Common myeloid progenitor, CD34-positive (primary cell): ENCODE results near the gene IL1RAP.

ENCODE experiments used
- CTCF ChIA-PET: fragments of 350-600 bp; sonication (Branson Sonifier 250); formaldehyde crosslinking; loops from one replicate; lab custom pipeline; 2021; ENCODE audit warnings: antibody characterized with exemption; lab: Charles Lee
- POLR2A ChIA-PET: fragments of 350-600 bp; sonication (Branson Sonifier 250); formaldehyde crosslinking; loops from one replicate; lab custom pipeline; 2021; ENCODE audit warnings: antibody characterized with exemption; lab: Charles Lee
- DNase-seq, 3 donors: peaks; one replicate each; pipeline versions ENCODE4 v3.0.0 to v3.0.0-alpha.2; 2013
- H3K27ac ChIP-seq, 2 experiments: 1 replicate in 1 of 2; 2 replicates in 1 of 2; pipeline ENCODE4 v1.7.0; 2013; ENCODE audit warnings: inconsistent platforms in 2 of 2, low read length in 2 of 2, mild to moderate bottlenecking in 2 of 2, low read depth in 1 of 2, moderate library complexity in 1 of 2; ENCODE audit not compliant: severe bottlenecking in 2 of 2, insufficient read depth in 1 of 2, poor library complexity in 1 of 2
- H3K27me3 ChIP-seq, 5 experiments: replicated peaks in 2 of 5; 1 replicate in 3 of 5; 2 replicates in 2 of 5; pipeline versions ENCODE4 v1.6.1 to v1.7.0; 2013; ENCODE audit warnings: low read length in 4 of 5, mild to moderate bottlenecking in 2 of 5, moderate library complexity in 2 of 5, inconsistent platforms in 1 of 5; ENCODE audit not compliant: insufficient read depth in 5 of 5, control insufficient read depth in 4 of 5
- H3K36me3 ChIP-seq, 4 experiments: 1 replicate in 2 of 4; 2 replicates in 2 of 4; pipeline versions ENCODE4 v1.6.1 to v1.7.0; 2013; ENCODE audit warnings: low read length in 3 of 4, control low read depth in 1 of 4, mild to moderate bottlenecking in 1 of 4; ENCODE audit not compliant: control insufficient read depth in 4 of 4, insufficient read depth in 4 of 4
- H3K4me1 ChIP-seq, 4 experiments: 1 replicate in 3 of 4; 2 replicates in 1 of 4; pipeline versions ENCODE4 v1.6.1 to v1.7.1; 2013; ENCODE audit warnings: low read length in 3 of 4, mild to moderate bottlenecking in 3 of 4, control low read depth in 1 of 4, inconsistent platforms in 1 of 4, moderate library complexity in 1 of 4; ENCODE audit not compliant: control insufficient read depth in 4 of 4, insufficient read depth in 4 of 4; ENCODE audit errors: control extremely low read depth in 1 of 4
- H3K4me3 ChIP-seq, 7 experiments: 1 replicate in 4 of 7; 2 replicates in 3 of 7; pipeline versions ENCODE4 v1.5.1 to v1.7.0; 2013; ENCODE audit warnings: mild to moderate bottlenecking in 7 of 7, low read length in 6 of 7, moderate library complexity in 6 of 7, inconsistent platforms in 2 of 7, low read depth in 2 of 7, control low read depth in 1 of 7; ENCODE audit not compliant: insufficient read depth in 4 of 7, control insufficient read depth in 1 of 7; ENCODE audit errors: extremely low read depth in 1 of 7
- H3K9me3 ChIP-seq, 5 experiments: 1 replicate in 4 of 5; 2 replicates in 1 of 5; pipeline versions ENCODE4 v1.6.1 to v1.7.1; 2013; ENCODE audit warnings: low read length in 4 of 5, mild to moderate bottlenecking in 2 of 5, inconsistent platforms in 1 of 5, low read depth in 1 of 5, moderate library complexity in 1 of 5; ENCODE audit not compliant: control insufficient read depth in 4 of 5, insufficient read depth in 2 of 5; ENCODE audit errors: control extremely low read depth in 1 of 5
- WGBS: methylation state at CpG from one replicate; pipeline ENCODE4 v1.1.5; 2013; ENCODE audit not compliant: insufficient coverage; 5-methylcytosine and 5-hydroxymethylcytosine counted together

IL1RAP gene

GRCh38 chr3:190554197-190554596 is 40.3 kb downstream of the IL1RAP start:
- peaks cover 3 to 33% (median 9%) of the 10 kb centered on the region in 5 experiments for H3K9me3 ChIP-seq
- no peaks in the 10 kb centered on the region for H3K4me1 ChIP-seq
- CTCF ChIA-PET, result no interaction called here
- WGBS, result 97% methylated on average over 5 of the region's 6 CpGs
- H3K36me3 ChIP-seq, result peaks cover 0 to 18% (median 8%) of the 10 kb centered on the region in 4 experiments
- no peak overlapping the region for H3K27ac ChIP-seq
- POLR2A ChIA-PET, result no interaction called here
- no peak for DNase-seq
- no peak overlapping the region for H3K4me3 ChIP-seq
- H3K27me3 ChIP-seq, result peaks cover 0 to 5% (median 0%) of the 10 kb centered on the region in 5 experiments

GRCh38 chr3:190556351-190556750 is 42.5 kb downstream of the IL1RAP start:
- WGBS, result 100% methylated on average over 1 of the region's 2 CpGs
- Histone ChIP-seq H3K4me1 (no peaks in the 10 kb centered on the region), H3K4me3 (no peak overlapping the region), H3K27me3 (no peaks in the 10 kb centered on the region), H3K9me3 (peaks cover 2 to 29% (median 4%) of the 10 kb centered on the region in 5 experiments), H3K36me3 (peaks cover 0 to 18% (median 8%) of the 10 kb centered on the region in 4 experiments), H3K27ac (no peak overlapping the region)
- ChIA-PET POLR2A (no interaction called here), CTCF (interaction anchor here (0.7 to 1.0 kb wide), 2 partner anchors 9 to 11 kb away, joined by 3 to 6 read pairs; no protein-coding TSS in a partner anchor)
- no peak for DNase-seq

GRCh38 chr3:190557296-190557695 is 43.4 kb downstream of the IL1RAP start:
- DNase-seq, result no peak
- no peaks in the 10 kb centered on the region for H3K4me1 ChIP-seq
- no peak overlapping the region for H3K4me3 ChIP-seq
- H3K9me3 ChIP-seq, result peaks cover 2 to 29% (median 4%) of the 10 kb centered on the region in 5 experiments
- no peaks in the 10 kb centered on the region for H3K27me3 ChIP-seq
- no peak overlapping the region for H3K27ac ChIP-seq
- ChIA-PET CTCF (interaction anchor here (1.0 to 1.3 kb wide), 3 partner anchors 10 to 20 kb away, joined by 3 to 6 read pairs (median 3); no protein-coding TSS in a partner anchor), POLR2A (no interaction called here)
- peaks cover 0 to 18% (median 8%) of the 10 kb centered on the region in 4 experiments for H3K36me3 ChIP-seq

GRCh38 chr3:190558316-190558715 is 44.4 kb downstream of the IL1RAP start:
- ChIA-PET CTCF (interaction anchor here (1.2 kb wide), 1 partner anchor 21 kb away, joined by 3 read pairs; no protein-coding TSS in a partner anchor), POLR2A (no interaction called here)
- Histone ChIP-seq H3K4me1 (peaks cover 0 to 2% (median 0%) of the 10 kb centered on the region in 4 experiments), H3K9me3 (peaks cover 0 to 20% (median 4%) of the 10 kb centered on the region in 5 experiments), H3K27me3 (no peaks in the 10 kb centered on the region), H3K4me3 (no peak overlapping the region), H3K27ac (no peak overlapping the region), H3K36me3 (peaks cover 0 to 18% (median 6%) of the 10 kb centered on the region in 4 experiments)
- WGBS, result no CpG with 5 or more reads among the region's 1 CpG
- no peak for DNase-seq

GRCh38 chr3:190558796-190559195 is 44.9 kb downstream of the IL1RAP start:
- ChIA-PET CTCF (no interaction called here), POLR2A (no interaction called here)
- H3K27ac ChIP-seq, result no peak overlapping the region
- H3K4me3 ChIP-seq, result no peak overlapping the region
- peaks cover 0 to 18% (median 2%) of the 10 kb centered on the region in 5 experiments for H3K9me3 ChIP-seq
- H3K27me3 ChIP-seq, result no peaks in the 10 kb centered on the region
- H3K36me3 ChIP-seq, result peaks cover 0 to 18% (median 6%) of the 10 kb centered on the region in 4 experiments
- H3K4me1 ChIP-seq, result peaks cover 0 to 2% (median 0%) of the 10 kb centered on the region in 4 experiments
- WGBS, result 100% methylated on average over 1 of the region's 2 CpGs
- DNase-seq, result no peak

GRCh38 chr3:190560013-190560895 is 46.4 kb downstream of the IL1RAP start:
- ChIA-PET CTCF (no interaction called here), POLR2A (no interaction called here)
- Histone ChIP-seq H3K9me3 (peaks cover 0 to 14% (median 2%) of the 10 kb centered on the region in 5 experiments), H3K4me1 (peaks cover 0 to 2% (median 0%) of the 10 kb centered on the region in 4 experiments), H3K36me3 (peaks cover 0 to 21% (median 6%) of the 10 kb centered on the region in 4 experiments), H3K4me3 (no peak overlapping the region), H3K27ac (no peak overlapping the region), H3K27me3 (no peaks in the 10 kb centered on the region)
- DNase-seq, result no peak
- WGBS, result 100% methylated on average over 7 of the region's 11 CpGs
